ENCODE data around the gene ARHGAP19. TPM values are rescaled to one million over a fixed set of nuclear protein-coding genes. Genes with fewer than 3 reads are reported as not detected.

The ARHGAP19 gene
- polyA plus RNA-seq, 1 of the 3 experiments (the other 2 are of a cell fraction) = 3.8 TPM

DNA sequence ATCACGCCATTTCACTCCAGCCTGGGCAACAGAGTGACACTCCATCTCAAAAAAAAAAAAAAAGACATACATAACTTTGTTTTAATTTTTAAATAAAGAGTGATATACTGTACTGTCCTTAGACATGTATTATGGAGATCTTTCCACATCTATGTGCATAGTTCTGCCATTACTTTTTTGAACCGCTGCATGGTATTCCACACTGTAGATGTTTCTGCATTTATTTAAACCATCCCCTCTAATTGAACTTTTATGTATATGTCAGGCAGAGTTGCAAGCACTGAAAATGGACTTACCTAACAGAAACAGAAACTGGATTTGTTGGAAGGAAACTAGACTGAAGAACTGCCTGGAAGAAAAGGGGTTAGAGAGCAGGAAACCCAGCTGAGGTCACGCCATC is 8.5 kb upstream of the ARHGAP19 start:
- WGBS (ENCODE audit: low lambda C conversion rate) = 97% methylated on average over 3 of the region's 3 CpGs
- H3K4me1 ChIP-seq (ENCODE audit: control insufficient read depth in 1 of 2, insufficient read depth in 2 of 2, low read depth in 1 of 2, low read length in 1 of 2) = no peaks in the 10 kb centered on the region

DNA sequence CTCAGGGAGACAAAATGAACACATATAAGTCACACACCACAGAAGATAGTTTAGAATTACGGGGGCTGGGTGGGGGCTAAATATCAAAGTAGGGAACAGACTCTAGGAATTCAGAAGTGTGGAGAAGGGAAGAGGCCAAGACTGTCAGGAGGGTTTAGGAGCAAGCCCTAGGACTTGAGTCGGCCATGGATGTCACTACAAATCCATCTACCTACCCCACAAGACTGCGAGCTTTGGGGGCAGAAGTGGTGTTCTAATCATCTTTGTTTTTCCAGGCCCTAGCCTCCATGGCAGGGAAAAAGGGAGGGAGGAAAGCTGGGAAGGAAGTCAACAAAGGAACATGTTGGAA is 5.8 kb upstream of the ARHGAP19 start:
- Histone ChIP-seq H3K9me3 (no peaks in the 10 kb centered on the region), H3K27ac (ENCODE audit: low read depth in 2 of 2, low read length in 1 of 2) (no peak overlapping the region), H3F3A (replicated peaks; ENCODE audit: insufficient read depth) (no peaks in the 10 kb centered on the region), H2AFZ (ENCODE audit: low read depth) (no peak overlapping the region), H3K4me3 (ENCODE audit: low read depth in 2 of 2, low read length in 1 of 2) (no peak overlapping the region), H3K27me3 (ENCODE audit: insufficient read depth) (no peaks in the 10 kb centered on the region), H3K9me2 (no peaks in the 10 kb centered on the region), H3K79me2 (ENCODE audit: insufficient read depth) (no peaks in the 10 kb centered on the region), H4K20me1 (ENCODE audit: insufficient read depth) (no peaks in the 10 kb centered on the region), H3K9ac (no peak overlapping the region), H3K4me1 (ENCODE audit: control insufficient read depth in 1 of 2, insufficient read depth in 2 of 2, low read depth in 1 of 2, low read length in 1 of 2) (no peaks in the 10 kb centered on the region), H3K36me3 (replicated peaks in 1 of 2; ENCODE audit: control insufficient read depth in 1 of 2, insufficient read depth in 2 of 2, low read length in 1 of 2) (no peaks in the 10 kb centered on the region), H3K4me2 (no peak overlapping the region)
- WGBS (ENCODE audit: low lambda C conversion rate) = 88% methylated on average over 3 of the region's 3 CpGs
- no peak for DNase-seq
- ChIA-PET CTCF (no interaction called here), POLR2A (no interaction called here)
- TF ChIP-seq PBX3 (IDR thresholded peaks at IDR 0.05) (no peak), SIN3A (IDR thresholded peaks at IDR 0.05; ENCODE audit: borderline replicate concordance, low read depth, low read length) (no peak), ELF1 (IDR thresholded peaks at IDR 0.05) (no peak), RAD21 (IDR thresholded peaks at IDR 0.05; ENCODE audit: low read length) (no peak), YY1 (IDR thresholded peaks at IDR 0.05; ENCODE audit: low read depth) (no peak), RCOR1 (IDR thresholded peaks at IDR 0.05; ENCODE audit: low read length) (no peak), CHD2 (IDR thresholded peaks at IDR 0.05; ENCODE audit: low read length, partially characterized antibody) (no peak), FOXJ3 (CRISPR knock-in tag; IDR thresholded peaks at IDR 0.05) (no peak), GATA2 (CRISPR knock-in tag; IDR thresholded peaks at IDR 0.05) (no peak), FOXM1 (IDR thresholded peaks at IDR 0.05; ENCODE audit: low read depth) (no peak)
- TF ChIP-seq, protein P1, sequence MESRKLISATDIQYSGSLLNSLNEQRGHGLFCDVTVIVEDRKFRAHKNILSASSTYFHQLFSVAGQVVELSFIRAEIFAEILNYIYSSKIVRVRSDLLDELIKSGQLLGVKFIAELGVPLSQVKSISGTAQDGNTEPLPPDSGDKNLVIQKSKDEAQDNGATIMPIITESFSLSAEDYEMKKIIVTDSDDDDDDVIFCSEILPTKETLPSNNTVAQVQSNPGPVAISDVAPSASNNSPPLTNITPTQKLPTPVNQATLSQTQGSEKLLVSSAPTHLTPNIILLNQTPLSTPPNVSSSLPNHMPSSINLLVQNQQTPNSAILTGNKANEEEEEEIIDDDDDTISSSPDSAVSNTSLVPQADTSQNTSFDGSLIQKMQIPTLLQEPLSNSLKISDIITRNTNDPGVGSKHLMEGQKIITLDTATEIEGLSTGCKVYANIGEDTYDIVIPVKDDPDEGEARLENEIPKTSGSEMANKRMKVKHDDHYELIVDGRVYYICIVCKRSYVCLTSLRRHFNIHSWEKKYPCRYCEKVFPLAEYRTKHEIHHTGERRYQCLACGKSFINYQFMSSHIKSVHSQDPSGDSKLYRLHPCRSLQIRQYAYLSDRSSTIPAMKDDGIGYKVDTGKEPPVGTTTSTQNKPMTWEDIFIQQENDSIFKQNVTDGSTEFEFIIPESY (IDR thresholded peaks at IDR 0.05; ENCODE audit: borderline replicate concordance, low read depth) = no peak
- TF ChIP-seq, protein P2, sequence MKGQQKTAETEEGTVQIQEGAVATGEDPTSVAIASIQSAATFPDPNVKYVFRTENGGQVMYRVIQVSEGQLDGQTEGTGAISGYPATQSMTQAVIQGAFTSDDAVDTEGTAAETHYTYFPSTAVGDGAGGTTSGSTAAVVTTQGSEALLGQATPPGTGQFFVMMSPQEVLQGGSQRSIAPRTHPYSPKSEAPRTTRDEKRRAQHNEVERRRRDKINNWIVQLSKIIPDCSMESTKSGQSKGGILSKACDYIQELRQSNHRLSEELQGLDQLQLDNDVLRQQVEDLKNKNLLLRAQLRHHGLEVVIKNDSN (IDR thresholded peaks at IDR 0.05; ENCODE audit: borderline replicate concordance, low read depth) = no peak
- TF ChIP-seq, protein P3, sequence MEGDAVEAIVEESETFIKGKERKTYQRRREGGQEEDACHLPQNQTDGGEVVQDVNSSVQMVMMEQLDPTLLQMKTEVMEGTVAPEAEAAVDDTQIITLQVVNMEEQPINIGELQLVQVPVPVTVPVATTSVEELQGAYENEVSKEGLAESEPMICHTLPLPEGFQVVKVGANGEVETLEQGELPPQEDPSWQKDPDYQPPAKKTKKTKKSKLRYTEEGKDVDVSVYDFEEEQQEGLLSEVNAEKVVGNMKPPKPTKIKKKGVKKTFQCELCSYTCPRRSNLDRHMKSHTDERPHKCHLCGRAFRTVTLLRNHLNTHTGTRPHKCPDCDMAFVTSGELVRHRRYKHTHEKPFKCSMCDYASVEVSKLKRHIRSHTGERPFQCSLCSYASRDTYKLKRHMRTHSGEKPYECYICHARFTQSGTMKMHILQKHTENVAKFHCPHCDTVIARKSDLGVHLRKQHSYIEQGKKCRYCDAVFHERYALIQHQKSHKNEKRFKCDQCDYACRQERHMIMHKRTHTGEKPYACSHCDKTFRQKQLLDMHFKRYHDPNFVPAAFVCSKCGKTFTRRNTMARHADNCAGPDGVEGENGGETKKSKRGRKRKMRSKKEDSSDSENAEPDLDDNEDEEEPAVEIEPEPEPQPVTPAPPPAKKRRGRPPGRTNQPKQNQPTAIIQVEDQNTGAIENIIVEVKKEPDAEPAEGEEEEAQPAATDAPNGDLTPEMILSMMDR (IDR thresholded peaks at IDR 0.05) = no peak

More for the DNA sequence above, 8.5 kb upstream of the ARHGAP19 start:
- Histone ChIP-seq H3K9me3 (no peaks in the 10 kb centered on the region), H3K9ac (no peak overlapping the region), H3K27me3 (ENCODE audit: insufficient read depth) (no peaks in the 10 kb centered on the region), H4K20me1 (ENCODE audit: insufficient read depth) (no peaks in the 10 kb centered on the region), H3K79me2 (ENCODE audit: insufficient read depth) (no peaks in the 10 kb centered on the region), H3K4me2 (no peak overlapping the region), H3K27ac (ENCODE audit: low read depth in 2 of 2, low read length in 1 of 2) (no peak overlapping the region), H3K36me3 (replicated peaks in 1 of 2; ENCODE audit: control insufficient read depth in 1 of 2, insufficient read depth in 2 of 2, low read length in 1 of 2) (no peaks in the 10 kb centered on the region), H3K4me3 (ENCODE audit: low read depth in 2 of 2, low read length in 1 of 2) (no peak overlapping the region), H3K9me2 (no peaks in the 10 kb centered on the region), H2AFZ (ENCODE audit: low read depth) (no peak overlapping the region), H3F3A (replicated peaks; ENCODE audit: insufficient read depth) (no peaks in the 10 kb centered on the region)
- ChIA-PET POLR2A (no interaction called here), CTCF (no interaction called here)
- TF ChIP-seq PBX3 (IDR thresholded peaks at IDR 0.05) (no peak), RFX5 (IDR thresholded peaks at IDR 0.05; ENCODE audit: low read length) (no peak), GATA2 (CRISPR knock-in tag; IDR thresholded peaks at IDR 0.05) (no peak), NFIC (IDR thresholded peaks at IDR 0.05; ENCODE audit: borderline replicate concordance) (no peak), YY1 (IDR thresholded peaks at IDR 0.05; ENCODE audit: low read depth) (no peak), FOSL2 (IDR thresholded peaks at IDR 0.05; ENCODE audit: borderline replicate concordance, low read depth) (no peak), TEAD4 (IDR thresholded peaks at IDR 0.05; ENCODE audit: borderline replicate concordance, insufficient read depth) (no peak), RAD21 (IDR thresholded peaks at IDR 0.05; ENCODE audit: low read length) (no peak), TCF12 (IDR thresholded peaks at IDR 0.05) (no peak), JUND (IDR thresholded peaks at IDR 0.05) (no peak)
- TF ChIP-seq, protein P3 (IDR thresholded peaks at IDR 0.05) = no peak
- DNase-seq = no peak
